ENCODE data around the gene DHRS12.

The DHRS12 gene

DNA sequence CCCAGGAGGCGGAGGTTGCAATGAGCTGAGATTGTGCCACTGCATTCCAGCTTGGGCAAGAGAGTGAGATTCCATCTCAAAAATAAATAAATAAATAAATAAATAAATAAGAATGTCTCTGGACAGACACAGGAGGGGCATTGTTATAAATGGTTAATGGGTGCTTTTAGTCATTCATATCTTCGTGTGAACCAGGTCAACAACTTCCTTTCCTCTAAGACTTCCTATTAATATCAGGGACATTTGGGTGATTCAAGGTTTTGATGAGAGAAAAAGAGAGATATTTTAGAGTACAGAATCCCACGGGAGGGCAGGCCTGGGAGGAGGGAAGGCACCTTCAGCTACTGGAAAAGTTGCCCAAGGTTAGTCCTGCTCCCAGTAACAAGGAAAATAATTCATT lies 23.9 kb downstream of the DHRS12 start:
- DNase-seq: no peak

DNA sequence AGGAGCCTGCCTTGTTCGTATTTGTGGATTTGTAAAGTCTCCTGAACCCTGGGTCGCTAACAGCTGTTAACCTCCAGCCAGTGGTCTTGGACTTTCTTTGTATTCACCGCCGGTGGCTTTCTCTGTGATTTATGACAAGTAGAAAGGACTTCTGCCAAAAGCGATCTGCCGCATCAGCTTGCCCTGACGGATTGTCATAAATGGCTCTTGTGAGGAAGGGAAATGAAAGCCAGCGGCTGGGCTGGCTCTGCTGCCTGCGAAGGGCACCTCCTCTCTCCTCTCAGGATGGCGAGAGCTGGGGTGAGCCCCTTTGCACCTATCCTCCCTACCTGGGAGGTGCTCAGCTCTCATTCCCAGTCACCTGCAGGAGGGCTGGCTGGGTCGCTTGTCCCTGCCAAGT lies 25.6 kb downstream of the DHRS12 start:
- no peak for DNase-seq

DNA sequence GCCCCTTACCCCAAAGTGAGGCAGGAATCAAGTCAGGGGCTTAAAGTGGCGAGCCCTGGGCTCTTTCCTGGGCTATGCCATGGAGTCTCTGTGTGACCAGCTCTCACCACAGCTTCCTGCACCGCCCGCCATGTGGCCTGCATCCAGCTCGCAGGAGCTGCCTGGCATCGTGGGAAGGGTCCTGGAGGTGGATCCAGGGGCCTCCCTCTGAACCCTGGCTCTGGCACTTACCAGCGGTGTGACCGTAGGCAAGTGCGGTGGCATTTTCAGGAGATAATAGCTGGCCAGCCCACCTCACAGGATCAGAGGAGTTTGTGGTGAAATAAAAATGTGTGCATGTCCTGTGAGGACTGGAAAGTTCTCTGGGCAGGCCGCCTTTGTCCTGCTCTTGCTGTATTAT lies 26.0 kb downstream of the DHRS12 start:
- no peak for DNase-seq

DNA sequence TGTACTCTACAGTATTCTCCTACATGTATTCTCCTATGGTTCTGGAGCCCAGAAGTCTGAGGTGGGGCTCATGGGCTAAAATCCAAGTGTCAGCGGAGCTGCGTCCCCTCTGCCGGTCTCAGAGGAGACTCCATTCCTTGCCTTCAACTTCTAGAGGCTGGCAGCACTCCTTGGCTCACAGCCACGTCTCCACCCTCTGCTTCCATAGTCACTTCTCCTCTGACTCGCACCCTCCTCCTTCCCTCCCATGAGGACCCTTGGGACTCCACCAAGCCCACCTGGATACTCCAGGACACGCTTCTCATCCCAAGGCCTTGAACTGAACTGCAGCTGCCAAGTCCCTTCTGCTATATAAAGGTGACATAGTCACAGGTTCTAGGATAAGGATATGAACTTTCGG lies 27.8 kb downstream of the DHRS12 start:
- no peak for DNase-seq

DNA sequence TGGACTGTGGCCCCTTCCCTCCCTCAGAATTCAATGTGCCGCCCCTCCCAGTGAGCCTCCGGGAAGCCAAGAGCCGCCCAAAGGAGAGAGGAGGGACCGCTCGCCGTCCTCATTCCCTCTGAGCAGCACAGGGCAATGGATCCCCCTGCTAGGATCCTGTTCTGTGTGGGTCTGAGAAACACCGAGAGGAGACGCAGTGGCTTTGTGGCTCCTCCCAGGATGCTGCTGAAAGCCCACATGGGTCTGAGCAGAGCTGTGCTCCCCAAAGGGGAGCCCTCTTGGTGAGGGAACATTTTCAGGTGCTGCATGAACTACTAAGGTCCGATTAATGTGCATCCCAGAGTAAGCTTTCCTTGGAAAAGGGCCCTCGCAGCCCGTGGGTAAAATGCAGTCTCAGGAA lies 30.4 kb downstream of the DHRS12 start:
- no peak for DNase-seq

- DNase-seq: no peak
These were observed 31.2 kb downstream of the DHRS12 start for GRCh38 chr13:51772781-51773180.

- no peak for DNase-seq
These were observed 31.9 kb downstream of the DHRS12 start for GRCh38 chr13:51772105-51772455.

GRCh38 chr13:51771418-51772104 lies 32.4 kb downstream of the DHRS12 start:
- DNase-seq: no peak

GRCh38 chr13:51770681-51771417 lies 33.1 kb downstream of the DHRS12 start:
- no peak for DNase-seq

GRCh38 chr13:51770160-51770559 lies 33.8 kb downstream of the DHRS12 start:
- DNase-seq: no peak

DNA sequence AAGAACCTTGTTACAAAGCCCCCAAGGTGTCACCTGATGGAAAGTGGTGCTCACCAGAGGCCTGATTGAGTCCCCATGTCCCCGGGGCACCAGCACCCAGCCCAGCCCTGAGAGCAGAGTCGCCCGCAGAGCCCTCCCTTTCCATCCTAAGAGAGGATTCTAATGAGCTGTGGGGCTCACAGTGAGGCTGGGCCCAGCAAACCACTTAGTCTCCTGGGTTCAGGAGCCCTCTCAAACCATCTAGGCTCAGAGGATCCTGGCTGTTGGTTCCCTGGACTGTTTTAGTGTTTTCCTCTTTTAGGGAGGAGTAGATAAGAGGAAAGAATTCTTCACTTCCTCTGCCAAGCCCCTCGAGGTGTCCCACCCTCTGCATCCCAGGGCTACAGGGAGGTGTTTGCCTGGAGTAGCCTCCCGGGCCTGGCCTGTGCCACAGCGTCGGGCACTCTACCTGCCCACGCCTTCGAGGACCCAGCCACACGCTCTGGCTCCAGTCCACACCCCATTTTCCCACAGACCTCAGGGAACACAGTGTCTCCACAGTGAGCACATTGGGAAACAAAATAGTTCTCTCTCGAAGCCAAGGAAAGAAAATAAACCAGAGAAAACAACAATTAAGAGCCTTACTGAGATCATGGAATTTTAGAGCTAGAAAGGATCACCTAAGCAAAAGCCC lies 34.4 kb downstream of the DHRS12 start:
- DNase-seq: no peak

DNA sequence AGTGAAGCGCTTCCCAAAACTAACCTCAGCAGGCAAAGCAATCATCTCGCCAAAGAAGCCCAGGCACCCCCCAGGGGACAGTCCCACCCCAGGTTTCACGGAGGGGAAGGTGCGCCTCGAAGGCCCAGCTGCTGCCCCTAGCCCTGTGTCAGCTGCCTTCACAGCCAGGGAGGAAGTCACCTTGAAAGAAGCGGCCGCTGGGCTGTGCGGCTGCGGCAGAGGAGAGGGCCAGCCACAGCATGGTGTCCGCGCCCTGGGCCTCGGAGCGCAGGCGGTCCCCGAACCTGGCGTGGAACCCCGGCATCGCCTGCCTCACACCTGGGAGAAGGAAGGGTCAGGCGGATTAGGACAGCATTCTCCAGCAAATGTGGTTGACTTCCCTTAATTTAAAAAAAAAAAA lies 35.0 kb downstream of the DHRS12 start:
- DNase-seq: no peak

DNA sequence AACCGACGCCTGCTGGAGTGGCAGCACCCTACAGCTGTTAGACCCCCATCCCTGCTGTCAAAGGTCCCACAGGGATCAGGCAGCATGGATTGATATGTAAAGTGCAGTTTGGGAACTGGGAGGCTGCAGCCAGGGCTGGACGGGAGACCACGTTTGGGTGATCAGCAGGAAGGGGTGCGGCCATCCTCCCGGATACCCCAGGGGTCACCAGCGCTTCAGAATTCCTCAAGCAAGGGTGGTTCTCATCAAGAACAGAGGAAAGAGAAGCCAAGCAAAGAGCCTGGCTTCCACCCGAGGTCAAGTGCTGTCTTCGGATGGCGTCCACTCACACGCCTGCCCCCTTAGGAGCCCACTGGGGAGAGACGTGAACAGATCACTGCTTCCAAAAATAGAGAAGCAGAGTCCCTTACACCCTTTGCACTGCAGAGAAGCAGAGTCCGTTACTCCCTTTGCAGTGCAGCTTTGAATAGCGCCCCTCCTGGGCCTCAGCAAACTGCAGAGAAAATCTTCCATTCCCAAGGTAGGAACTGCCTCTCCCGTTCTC lies 35.5 kb downstream of the DHRS12 start:
- DNase-seq: no peak

DNA sequence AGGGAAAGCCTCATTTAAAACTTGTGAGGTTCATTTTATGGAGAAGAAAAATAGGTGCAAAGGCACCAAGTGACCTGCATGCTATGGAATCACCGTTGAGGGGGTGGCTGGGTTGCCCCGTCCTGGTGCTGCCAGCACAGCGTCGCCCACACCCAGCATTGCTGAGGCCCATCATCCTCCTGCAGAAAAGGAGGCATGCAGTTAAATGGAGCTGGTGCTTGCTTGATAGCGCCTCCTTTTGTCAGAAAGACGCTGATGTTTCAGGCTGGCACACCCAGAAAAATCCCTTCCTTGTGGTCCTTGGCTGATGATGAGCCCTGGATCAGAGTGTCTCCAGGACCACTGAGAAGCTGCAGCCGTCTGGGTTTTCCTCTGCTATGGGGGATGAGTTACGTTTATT lies 36.9 kb downstream of the DHRS12 start:
- DNase-seq: no peak

GRCh38 chr13:51765142-51765515 lies 38.8 kb downstream of the DHRS12 start:
- DNase-seq: no peak

- no peak for DNase-seq
These were observed 39.5 kb downstream of the DHRS12 start for GRCh38 chr13:51764184-51765141.

GRCh38 chr13:51763486-51763885 lies 40.5 kb downstream of the DHRS12 start:
- no peak for DNase-seq

- DNase-seq: no peak
These were observed 42.2 kb downstream of the DHRS12 start for GRCh38 chr13:51761643-51762350.

- DNase-seq: no peak
These were observed 43.4 kb downstream of the DHRS12 start for GRCh38 chr13:51760592-51760991.

GRCh38 chr13:51759240-51759639 lies 44.7 kb downstream of the DHRS12 start:
- no peak for DNase-seq

DNA sequence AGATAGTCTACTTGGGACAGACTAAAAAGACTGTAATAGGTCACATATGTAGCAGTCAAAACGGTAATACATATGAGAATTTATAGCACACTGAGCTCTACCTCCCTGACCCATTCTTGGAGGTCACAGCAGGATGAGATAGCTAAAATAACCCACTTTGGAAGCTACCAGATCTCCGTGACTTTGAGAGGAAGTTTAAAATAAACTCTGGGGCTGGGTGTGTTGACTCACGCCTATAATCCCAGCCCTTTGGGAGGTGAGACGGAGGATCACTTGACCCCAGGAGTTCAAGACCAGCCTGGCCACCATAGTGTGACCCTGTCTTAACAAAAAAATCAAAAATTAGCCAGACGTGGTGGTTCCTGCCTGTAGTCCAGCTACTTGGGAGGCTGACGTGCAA lies 45.3 kb downstream of the DHRS12 start:
- no peak for DNase-seq

GRCh38 chr13:51756651-51757050 lies 47.3 kb downstream of the DHRS12 start:
- no peak for DNase-seq
